GM12801 (cell line): Measurements from ENCODE around the gene GPSM3.

Experiments
- CTCF ChIP-seq: IDR thresholded peaks from one replicate; pipeline ENCODE4 v1.5.1; 2011; ENCODE audit warnings: control low read depth; ENCODE audit not compliant: insufficient read length; ENCODE audit errors: extremely low read depth

GPSM3 gene

GRCh38 chr6:32191696-32192607 is 491 bp downstream of the GPSM3 start:
- TF ChIP-seq CTCF: no peak

- no peak for TF ChIP-seq CTCF
Measured at GRCh38 chr6:32190911-32191677, 1.3 kb downstream of the GPSM3 start.

- no peak for TF ChIP-seq CTCF
Measured at GRCh38 chr6:32190054-32190851, 2.2 kb downstream of the GPSM3 start, which contains the start of gene PBX2. Gene PBX2, minus strand, starts transcription at chr6:32190202. Its CDS starts 287 bp downstream, at chr6:32189915.

- no peak for TF ChIP-seq CTCF
Measured at GRCh38 chr6:32189742-32190053, 2.7 kb downstream of the GPSM3 start.

GRCh38 chr6:32189069-32189741 is 3.2 kb downstream of the GPSM3 start:
- no peak for TF ChIP-seq CTCF

- TF ChIP-seq CTCF: no peak
Measured at GRCh38 chr6:32188381-32189068, 3.9 kb downstream of the GPSM3 start.
